Lung (tissue), 12 donors: ENCODE results near the gene UBE2J1. TPM values are rescaled to one million over a fixed set of nuclear protein-coding genes. Genes with fewer than 3 reads are reported as not detected.
"Not testable (repeated sequence)": the region's sequence is repeated elsewhere in the genome, so short reads cannot be mapped to it uniquely, and the experiment has no call there.

Source experiments
- ATAC-seq: fragments of 200-7000 bp; cut with Tn5 transposase; one replicate; pipeline ENCODE4 v1.9.1; 2020; ENCODE audit warnings: moderate number of reproducible peaks; ENCODE audit not compliant: insufficient read depth, low FRiP score
- DNase-seq, 3 donors: peaks; one replicate each; pipeline ENCODE4 v3.0.0-alpha.2; 2013 to 2017
- H3K27ac ChIP-seq, 2 donors: one replicate each; pipeline ENCODE4 v1.5.1; 2013; ENCODE audit warnings: mild to moderate bottlenecking in 2 of 2, moderate library complexity in 2 of 2, control low read depth in 1 of 2, inconsistent platforms in 1 of 2, low read depth in 1 of 2, low read length in 1 of 2
- H3K27me3 ChIP-seq, 3 donors: one replicate each; pipeline ENCODE4 v1.5.1; 2013; ENCODE audit warnings: low read length in 2 of 3; ENCODE audit not compliant: control insufficient read depth in 3 of 3, insufficient read depth in 3 of 3
- H3K36me3 ChIP-seq, 4 donors: one replicate each; pipeline ENCODE4 v1.5.1; 2013; ENCODE audit warnings: low read length in 4 of 4, mild to moderate bottlenecking in 1 of 4, moderate library complexity in 1 of 4; ENCODE audit not compliant: control insufficient read depth in 4 of 4, insufficient read depth in 4 of 4
- H3K4me1 ChIP-seq, 5 donors: one replicate each; pipeline ENCODE4 v1.5.1; 2013; ENCODE audit warnings: low read length in 5 of 5, mild to moderate bottlenecking in 2 of 5, moderate library complexity in 1 of 5; ENCODE audit not compliant: control insufficient read depth in 5 of 5, insufficient read depth in 5 of 5
- H3K4me3 ChIP-seq: one replicate; pipeline ENCODE4 v1.5.1; 2013; ENCODE audit warnings: mild to moderate bottlenecking, control low read depth, moderate library complexity
- H3K9ac ChIP-seq, 2 donors: one replicate each; pipeline ENCODE4 v1.5.1; 2013; ENCODE audit warnings: low read length in 2 of 2, control low read depth in 1 of 2; ENCODE audit not compliant: insufficient read depth in 1 of 2
- H3K9me3 ChIP-seq, 4 donors: one replicate each; pipeline ENCODE4 v1.5.1; 2013; ENCODE audit warnings: low read length in 3 of 4, mild to moderate bottlenecking in 1 of 4, moderate library complexity in 1 of 4; ENCODE audit not compliant: control insufficient read depth in 4 of 4, insufficient read depth in 3 of 4
- WGBS, 2 donors: extraction: QIAGEN DNeasy Blood & Tissue Kit; methylation state at CpG; one replicate each; pipeline ENCODE4 v1.1.7; 2013; 5-methylcytosine and 5-hydroxymethylcytosine counted together
- polyA plus RNA-seq, 2 donors: library from polyadenylated mRNA; stranded (reverse); fragments of 200-250 nt; gene quantifications; one replicate each; pipeline ENCODE4 v1.2.1, GENCODE V29; 2013
- total RNA-seq, 2 donors: library from RNA; depleted of rRNA in 1 of 2; stranded (reverse); fragments of >200 nt in 1 of 2; gene quantifications; one replicate each; pipeline ENCODE4 v1.2.1, GENCODE V29; 2014 to 2021
- TF ChIP-seq, protein P1 (sequence below): IDR thresholded peaks from 2 replicates; pipeline ENCODE4 v1.5.1; 2012; ENCODE audit warnings: mild to moderate bottlenecking; ENCODE audit errors: control extremely low read depth, extremely low read depth
- donor health status: control.
- donor health status: control.
- donor health status: Bipolar disorder and iron deficiency.
- donor health status: healthy.
- donor health status: DM: yes; HTN: yes; CAD: no.

UBE2J1 gene
- total and polyA plus RNA-seq, 4 donors = 24.3 to 51.0 (median 41.5) TPM

- H3K9ac ChIP-seq = no peak overlapping the region
Observed at GRCh38 chr6:89308525-89309395, 43.8 kb downstream of the UBE2J1 start.

DNA sequence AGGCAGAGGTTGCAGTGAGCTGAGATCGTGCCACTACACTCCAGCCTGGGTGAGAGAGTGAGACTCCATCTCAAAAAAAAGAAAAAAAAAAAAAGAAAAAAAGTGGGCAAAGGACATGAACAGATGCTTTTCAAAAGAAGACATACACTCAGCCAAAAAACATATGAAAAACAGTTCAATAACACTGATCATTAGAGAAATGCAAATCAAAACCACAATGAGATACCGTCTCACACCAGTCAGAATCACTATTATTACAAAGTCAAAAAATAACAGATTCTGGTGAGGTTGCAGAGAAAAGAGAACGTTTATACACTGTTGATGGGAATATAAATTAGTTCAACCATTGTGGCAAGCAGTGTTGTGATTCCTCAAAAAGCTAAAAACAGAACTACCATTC lies 48.0 kb downstream of the UBE2J1 start:
- not testable (repeated sequence) for H3K9ac ChIP-seq, H3K4me1 ChIP-seq, ATAC-seq, H3K36me3 ChIP-seq, H3K27me3 ChIP-seq, H3K9me3 ChIP-seq, H3K27ac ChIP-seq, H3K4me3 ChIP-seq, DNase-seq
- 86 to 91% methylated on average over 3 of the region's 3 CpGs for WGBS, 2 donors

More at GRCh38 chr6:89308525-89309395, 43.8 kb downstream of the UBE2J1 start:
- Histone ChIP-seq H3K27me3 (no peaks in the 10 kb centered on the region), H3K36me3 (no peaks in the 10 kb centered on the region), H3K4me1 (peaks cover 3 to 18% (median 9%) of the 10 kb centered on the region in 5 donors), H3K4me3 (no peak overlapping the region), H3K9me3 (no peaks in the 10 kb centered on the region), H3K27ac (no peak overlapping the region)
- ATAC-seq = no peak
- DNase-seq = no peak
- 54 to 70% methylated on average over 9 of the region's 9 CpGs for WGBS, 2 donors
- TF ChIP-seq, protein P1, sequence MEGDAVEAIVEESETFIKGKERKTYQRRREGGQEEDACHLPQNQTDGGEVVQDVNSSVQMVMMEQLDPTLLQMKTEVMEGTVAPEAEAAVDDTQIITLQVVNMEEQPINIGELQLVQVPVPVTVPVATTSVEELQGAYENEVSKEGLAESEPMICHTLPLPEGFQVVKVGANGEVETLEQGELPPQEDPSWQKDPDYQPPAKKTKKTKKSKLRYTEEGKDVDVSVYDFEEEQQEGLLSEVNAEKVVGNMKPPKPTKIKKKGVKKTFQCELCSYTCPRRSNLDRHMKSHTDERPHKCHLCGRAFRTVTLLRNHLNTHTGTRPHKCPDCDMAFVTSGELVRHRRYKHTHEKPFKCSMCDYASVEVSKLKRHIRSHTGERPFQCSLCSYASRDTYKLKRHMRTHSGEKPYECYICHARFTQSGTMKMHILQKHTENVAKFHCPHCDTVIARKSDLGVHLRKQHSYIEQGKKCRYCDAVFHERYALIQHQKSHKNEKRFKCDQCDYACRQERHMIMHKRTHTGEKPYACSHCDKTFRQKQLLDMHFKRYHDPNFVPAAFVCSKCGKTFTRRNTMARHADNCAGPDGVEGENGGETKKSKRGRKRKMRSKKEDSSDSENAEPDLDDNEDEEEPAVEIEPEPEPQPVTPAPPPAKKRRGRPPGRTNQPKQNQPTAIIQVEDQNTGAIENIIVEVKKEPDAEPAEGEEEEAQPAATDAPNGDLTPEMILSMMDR = no peak

- no peaks in the 10 kb centered on the region for H3K27me3 ChIP-seq
- no peak overlapping the region for H3K27ac ChIP-seq
- H3K9me3 ChIP-seq = peaks cover 0 to 7% (median 0%) of the 10 kb centered on the region in 4 donors
- H3K36me3 ChIP-seq = no peaks in the 10 kb centered on the region
- no peak overlapping the region for H3K9ac ChIP-seq
- 92 to 93% methylated on average over 10 of the region's 10 CpGs for WGBS, 2 donors
- TF ChIP-seq, protein P1 = no peak
- no peak for DNase-seq
- ATAC-seq = no peak
- H3K4me1 ChIP-seq = peaks cover 0 to 6% (median 0%) of the 10 kb centered on the region in 5 donors
- no peak overlapping the region for H3K4me3 ChIP-seq
Observed at GRCh38 chr6:89302936-89303335, 49.6 kb downstream of the UBE2J1 start.

DNA sequence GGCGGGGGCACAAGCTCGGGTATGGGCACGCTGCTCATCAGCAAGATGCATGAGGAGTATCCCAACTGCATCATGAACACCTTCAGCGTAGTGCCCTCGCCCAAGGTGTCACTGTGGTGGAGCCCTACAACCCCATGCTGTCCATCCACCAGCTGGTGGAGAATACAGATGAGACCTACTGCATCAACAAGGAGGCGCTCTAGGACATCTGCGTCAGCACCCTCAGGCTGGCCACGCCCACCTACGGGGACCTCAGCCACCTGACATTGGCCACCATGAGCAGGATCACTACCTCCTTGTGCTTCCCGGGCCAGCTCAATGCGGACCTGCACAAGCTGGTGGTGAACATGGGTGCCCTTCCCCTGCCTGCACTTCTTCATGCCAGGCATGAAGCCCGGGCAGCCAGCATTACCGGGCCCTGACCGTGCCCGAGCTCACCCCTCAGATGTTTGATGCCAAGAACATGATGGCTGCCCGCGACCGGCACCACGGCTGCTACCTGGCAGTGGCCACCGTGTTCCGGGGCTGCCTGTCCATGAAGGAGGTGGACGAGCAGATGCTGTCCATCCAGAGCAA lies 50.2 kb downstream of the UBE2J1 start:
- WGBS, 2 donors = 93 to 95% methylated on average over 22 of the region's 22 CpGs
- ATAC-seq = no peak
- H3K4me3 ChIP-seq = no peak overlapping the region

More for the DNA sequence above, 50.2 kb downstream of the UBE2J1 start:
- Histone ChIP-seq H3K27me3 (no peaks in the 10 kb centered on the region), H3K27ac (no peak overlapping the region), H3K9me3 (peaks cover 0 to 7% (median 0%) of the 10 kb centered on the region in 4 donors), H3K36me3 (no peaks in the 10 kb centered on the region), H3K9ac (no peak overlapping the region), H3K4me1 (peaks cover 0 to 6% (median 0%) of the 10 kb centered on the region in 5 donors)
- no peak for DNase-seq
- TF ChIP-seq, protein P1 = no peak
